Coronary artery (tissue), 2 donors: ENCODE results near the gene PHTF1.

Source experiments
- DNase-seq: peaks from one replicate; pipeline ENCODE4 v3.0.0-alpha.2; 2017; ENCODE audit warnings: low spot score
- H3K27ac ChIP-seq, 2 donors: fragments of 200-600 bp; sonication (generic); one replicate each; pipeline ENCODE4 v1.5.1; 2016 to 2019
- H3K4me3 ChIP-seq: fragments of 200-600 bp; sonication (generic); 2 replicates; pipeline ENCODE4 v1.5.1; 2016; ENCODE audit warnings: mild to moderate bottlenecking, moderate library complexity
- TF ChIP-seq, protein P1 (sequence below): fragments of 200-600 bp; sonication (generic); IDR thresholded peaks from one replicate; pipeline ENCODE4 v1.5.1; 2019; ENCODE audit warnings: antibody characterized with exemption

Gene PHTF1

DNA sequence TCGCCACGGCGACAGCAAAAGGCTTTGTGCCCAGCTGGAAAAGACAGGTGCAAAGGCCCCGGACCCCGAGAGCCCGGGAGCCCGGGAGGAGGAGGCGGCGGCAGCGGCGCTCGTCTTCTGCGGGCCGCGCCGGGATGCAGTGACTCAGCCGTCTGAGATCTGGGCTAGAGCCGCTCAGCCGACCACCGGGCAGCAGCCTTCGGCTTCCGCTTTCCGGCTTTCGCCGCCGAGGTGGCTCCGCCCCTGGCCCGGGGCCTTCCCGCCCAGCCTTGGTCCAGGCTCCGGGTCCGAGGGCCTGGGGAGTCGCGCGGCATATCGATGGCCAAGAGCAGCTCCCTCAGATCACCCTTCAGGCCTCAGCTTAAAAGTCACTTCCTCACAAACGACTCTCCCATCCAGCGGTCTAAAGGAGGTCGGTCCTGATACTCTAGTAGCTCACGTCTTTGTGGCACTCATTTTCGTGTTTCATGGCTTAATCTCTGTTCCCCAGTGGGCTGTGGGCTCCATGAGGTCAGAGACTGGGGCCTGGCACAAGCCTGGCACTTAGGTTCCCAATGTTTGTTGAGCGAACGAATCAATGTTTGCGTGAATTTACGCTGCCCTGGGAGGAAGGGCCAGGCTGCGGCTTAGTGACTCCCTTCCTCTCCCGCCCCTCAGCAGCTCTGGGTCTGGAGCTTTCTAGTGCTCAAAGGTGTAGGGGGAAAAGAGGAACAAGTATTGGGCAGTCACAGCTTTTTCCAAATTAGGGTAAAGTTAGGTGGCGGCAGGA is at the start of gene PHTF1:
Gene PHTF1, minus strand, starts transcription at position 154 of the 769 bp plus-strand sequence. CDS start 783 bp downstream, outside the sequence.
- DNase-seq = peak; percentile 87
- TF ChIP-seq, protein P1, sequence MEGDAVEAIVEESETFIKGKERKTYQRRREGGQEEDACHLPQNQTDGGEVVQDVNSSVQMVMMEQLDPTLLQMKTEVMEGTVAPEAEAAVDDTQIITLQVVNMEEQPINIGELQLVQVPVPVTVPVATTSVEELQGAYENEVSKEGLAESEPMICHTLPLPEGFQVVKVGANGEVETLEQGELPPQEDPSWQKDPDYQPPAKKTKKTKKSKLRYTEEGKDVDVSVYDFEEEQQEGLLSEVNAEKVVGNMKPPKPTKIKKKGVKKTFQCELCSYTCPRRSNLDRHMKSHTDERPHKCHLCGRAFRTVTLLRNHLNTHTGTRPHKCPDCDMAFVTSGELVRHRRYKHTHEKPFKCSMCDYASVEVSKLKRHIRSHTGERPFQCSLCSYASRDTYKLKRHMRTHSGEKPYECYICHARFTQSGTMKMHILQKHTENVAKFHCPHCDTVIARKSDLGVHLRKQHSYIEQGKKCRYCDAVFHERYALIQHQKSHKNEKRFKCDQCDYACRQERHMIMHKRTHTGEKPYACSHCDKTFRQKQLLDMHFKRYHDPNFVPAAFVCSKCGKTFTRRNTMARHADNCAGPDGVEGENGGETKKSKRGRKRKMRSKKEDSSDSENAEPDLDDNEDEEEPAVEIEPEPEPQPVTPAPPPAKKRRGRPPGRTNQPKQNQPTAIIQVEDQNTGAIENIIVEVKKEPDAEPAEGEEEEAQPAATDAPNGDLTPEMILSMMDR = no peak
- Histone ChIP-seq H3K4me3 (peak within 1 kb of the TSS; percentile 86), H3K27ac (peak within 1 kb of the TSS; percentile 91 to 96)

DNA sequence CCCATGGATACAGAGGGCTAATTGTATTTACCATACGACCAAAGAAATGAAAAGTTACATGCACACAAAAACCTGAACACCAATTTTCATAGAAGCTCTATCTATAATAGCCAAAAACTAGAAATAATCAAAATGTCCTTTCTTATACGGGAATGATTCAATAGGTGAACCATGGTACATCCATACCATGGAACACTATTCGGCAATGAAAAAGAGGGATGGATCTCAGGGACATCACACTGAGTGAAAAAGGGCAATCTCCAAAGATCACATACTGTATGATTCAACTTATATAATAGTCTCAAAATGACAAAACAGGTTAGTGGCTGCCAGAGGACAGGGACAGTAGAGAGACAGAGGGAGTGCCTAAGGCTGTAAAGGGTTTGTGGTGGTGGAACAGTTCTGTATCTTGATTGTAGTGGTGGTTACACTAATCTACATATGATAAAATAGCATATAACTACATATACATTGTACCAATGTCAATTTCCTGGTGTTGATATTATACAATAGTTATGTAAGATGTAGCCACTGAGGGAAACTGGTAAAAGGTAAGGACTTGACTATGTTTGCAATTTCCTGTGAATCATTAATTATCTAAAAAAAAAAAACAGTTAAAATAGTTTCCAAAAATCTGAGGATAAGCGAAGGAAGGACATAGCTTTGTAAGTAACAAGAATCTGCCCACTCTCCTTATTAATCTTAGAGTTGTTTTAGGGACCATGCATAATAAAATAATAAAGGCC is 49.3 kb upstream of the PHTF1 start:
- peak overlapping the region; percentile 17 for H3K4me3 ChIP-seq
- no peak overlapping the region for H3K27ac ChIP-seq
- TF ChIP-seq, protein P1 = no peak
- no peak for DNase-seq

DNA sequence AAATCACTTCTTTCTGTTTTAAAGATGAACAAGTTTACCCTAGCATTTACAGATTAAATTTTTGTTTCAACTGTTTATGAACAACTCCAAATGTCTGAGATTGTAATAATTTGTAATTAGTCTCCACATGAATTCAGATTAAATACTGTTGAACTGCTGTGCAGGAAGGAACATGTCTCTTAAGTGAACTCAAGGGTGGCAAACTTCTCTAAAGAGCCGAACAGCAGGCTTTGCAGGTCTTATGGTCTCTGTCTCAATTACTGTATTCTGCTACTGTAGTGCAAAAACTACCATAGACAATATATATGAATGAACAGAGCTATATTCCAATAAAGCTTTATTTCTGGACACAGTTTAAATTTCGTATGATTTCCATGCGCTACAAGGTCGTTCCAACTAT is 46.4 kb upstream of the PHTF1 start:
- Histone ChIP-seq H3K4me3 (no peak overlapping the region), H3K27ac (no peak overlapping the region)
- TF ChIP-seq, protein P1 = no peak
- DNase-seq = no peak

DNA sequence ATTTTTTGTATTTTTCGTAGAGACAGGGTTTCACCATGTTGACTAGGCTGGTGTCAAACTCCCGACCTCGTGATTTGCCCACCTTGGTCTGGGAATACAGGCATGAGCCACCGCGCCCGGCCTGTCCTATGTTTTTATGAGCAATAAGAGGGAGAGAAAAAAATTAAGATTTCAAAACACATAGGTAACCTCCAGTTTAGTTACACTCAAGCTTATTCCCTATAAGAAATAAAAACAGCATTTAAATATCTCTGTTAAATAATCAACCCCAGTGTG is 45.9 kb upstream of the PHTF1 start:
- Histone ChIP-seq H3K27ac (no peak overlapping the region), H3K4me3 (peak overlapping the region; percentile 3)
- TF ChIP-seq, protein P1 = no peak
- DNase-seq = no peak

DNA sequence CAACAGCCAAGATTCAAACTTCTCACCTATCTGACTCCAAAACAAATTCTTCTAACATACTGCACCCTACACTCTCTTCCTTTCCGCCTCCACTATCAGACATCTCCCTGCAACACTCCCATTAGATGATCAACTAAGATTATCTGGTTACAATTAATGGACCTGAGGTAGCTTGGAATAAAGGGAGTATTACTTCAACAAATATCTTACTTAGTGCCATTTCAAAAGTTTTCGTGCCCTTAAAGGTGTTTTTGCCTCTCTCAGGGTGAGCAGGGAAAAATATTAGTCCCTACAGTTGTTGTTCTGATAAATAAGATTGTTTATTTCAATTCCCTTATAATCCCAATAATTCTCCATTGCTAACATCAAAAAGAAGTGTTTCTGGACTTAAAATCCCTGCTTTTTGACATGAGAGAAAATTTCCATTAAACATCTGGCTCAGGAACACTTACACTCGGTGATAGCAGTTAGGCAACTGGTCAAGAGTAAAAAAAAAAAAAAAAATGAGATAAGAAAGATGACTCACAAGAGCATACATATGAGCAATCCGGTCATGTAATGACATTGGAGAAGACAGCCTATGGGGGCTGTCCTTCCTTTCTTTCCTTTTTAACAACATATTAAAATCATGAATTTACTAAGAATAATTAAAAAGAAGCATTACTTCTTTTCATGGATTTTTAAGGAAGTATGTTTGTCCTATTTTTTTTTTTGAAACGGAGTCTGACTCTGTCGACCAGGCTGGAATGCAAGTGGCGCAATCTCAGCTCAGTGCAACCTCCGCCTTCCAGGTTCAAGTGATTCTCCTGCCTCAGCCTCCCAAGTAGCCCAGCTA is 45.4 kb upstream of the PHTF1 start:
- TF ChIP-seq, protein P1 = no peak
- peak overlapping the region; percentile 13 for H3K4me3 ChIP-seq
- peak overlapping the region; percentile 44 to 48 for H3K27ac ChIP-seq
- no peak for DNase-seq

DNA sequence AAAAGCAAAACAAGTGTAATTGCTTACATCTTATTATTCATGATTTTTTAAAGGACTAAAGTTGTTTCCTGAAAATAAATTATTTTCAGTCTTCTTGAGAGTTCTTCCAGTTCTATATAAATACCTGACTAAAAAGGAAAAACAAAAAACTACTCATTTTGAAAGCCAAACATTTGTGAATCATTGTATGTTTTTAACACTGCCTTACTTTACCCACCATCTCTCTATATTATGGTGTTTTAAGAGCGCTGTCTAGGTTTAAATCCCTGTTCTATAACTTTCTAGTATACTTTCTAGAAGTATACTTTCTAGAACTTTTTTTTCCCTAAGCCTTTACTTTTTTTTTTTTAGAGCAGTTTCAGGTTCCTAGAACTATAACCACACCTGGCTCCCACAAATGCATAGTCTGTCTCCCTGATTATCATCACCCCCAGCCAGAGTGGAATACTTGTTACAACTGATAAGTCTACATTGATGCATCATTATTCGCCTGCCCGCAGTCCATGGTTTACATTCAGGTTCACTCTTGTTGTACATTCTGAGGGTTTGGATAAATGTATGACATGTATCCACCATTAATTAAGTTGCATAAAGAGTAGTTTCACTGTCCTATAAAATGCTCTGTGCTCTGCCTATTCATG is 43.2 kb upstream of the PHTF1 start:
- TF ChIP-seq, protein P1 = no peak
- Histone ChIP-seq H3K27ac (no peak overlapping the region), H3K4me3 (no peak overlapping the region)
- DNase-seq = no peak
